ENCODE results near the gene AHNAK.

Gene AHNAK

DNA sequence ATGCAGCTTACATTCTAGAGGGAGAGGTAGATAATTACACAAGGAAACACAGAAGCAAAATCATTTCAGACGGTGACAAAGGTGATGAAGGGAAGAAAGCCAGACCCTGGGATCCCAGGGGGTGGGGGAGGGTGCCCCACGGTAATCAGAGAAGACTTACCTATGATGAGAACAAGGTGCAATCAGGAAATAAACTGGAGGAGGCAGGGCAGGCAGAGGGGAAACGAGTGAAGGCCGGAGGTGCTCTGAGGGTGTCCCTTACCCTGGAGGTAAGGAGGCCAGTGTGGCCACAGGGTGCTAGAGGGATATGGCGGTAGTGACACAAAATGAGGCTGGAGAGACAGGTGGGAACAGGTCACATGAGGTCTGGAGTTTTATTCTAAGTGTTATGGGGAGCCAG lies 141.7 kb downstream of the AHNAK start:
- no peak for DNase-seq (ENCODE audit: low read depth)

- DNase-seq (ENCODE audit: low read depth), result no peak
Observed at GRCh38 chr11:62404435-62404834, 142.2 kb downstream of the AHNAK start.

GRCh38 chr11:62402960-62403730 lies 143.5 kb downstream of the AHNAK start:
- DNase-seq (ENCODE audit: low read depth), result no peak

DNA sequence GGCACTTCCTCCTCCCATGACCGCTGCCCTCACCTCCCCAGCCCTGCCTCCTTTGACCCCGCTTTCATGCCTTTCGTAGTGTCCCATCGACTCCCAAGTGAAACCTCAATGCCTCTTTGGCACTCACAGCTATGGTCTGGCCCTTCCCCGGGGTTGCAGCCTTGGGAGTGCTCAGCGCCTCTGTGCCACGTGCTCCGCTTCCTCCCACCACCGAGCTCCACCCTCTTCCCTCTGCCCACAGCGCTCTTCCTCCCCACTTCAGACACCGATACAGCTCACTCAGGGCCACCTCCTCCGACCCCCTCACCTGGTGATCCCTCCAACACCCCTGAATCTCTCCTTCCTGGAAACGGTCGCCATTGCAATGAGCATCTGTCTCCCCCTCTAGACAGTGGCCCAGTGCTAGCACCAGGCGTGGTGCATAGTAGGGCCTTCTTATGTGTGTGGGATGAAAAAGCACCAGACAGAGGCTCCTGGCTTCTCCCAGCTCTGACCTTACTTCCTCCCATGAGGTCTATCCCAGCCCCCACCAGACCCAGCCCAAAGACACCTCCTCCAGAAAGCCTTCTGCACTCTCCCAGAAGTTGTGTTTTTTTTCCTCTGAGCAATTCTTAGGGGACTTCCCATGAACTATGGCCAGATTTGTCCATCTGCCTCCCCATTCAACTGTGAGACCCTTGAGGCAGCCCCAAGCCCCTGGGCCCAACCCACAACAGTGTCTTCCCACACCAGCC lies 144.2 kb downstream of the AHNAK start:
- DNase-seq (ENCODE audit: low read depth), result peak; percentile 45

DNA sequence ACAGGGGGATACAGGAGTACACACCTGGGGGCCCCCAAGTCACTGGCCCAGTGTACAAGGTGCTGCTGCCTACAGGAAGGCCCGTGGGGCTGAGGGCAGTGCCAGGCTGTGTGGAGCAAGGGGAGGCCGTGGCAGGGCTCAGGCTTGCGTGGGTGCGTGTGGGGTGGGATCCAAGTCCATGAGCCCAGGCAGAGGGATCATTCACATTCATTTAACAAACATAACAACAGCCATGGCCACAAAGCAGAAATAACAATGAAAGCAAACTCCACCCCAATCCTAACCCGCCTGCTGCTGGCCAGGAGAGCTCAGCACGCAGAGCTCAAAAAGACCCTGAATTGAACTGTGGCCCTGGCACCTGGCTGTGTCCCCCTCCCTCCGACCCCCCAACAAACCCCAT lies 144.8 kb downstream of the AHNAK start:
- no peak for DNase-seq (ENCODE audit: low read depth)

GRCh38 chr11:62401356-62401755 lies 145.2 kb downstream of the AHNAK start:
- no peak for DNase-seq (ENCODE audit: low read depth)

DNA sequence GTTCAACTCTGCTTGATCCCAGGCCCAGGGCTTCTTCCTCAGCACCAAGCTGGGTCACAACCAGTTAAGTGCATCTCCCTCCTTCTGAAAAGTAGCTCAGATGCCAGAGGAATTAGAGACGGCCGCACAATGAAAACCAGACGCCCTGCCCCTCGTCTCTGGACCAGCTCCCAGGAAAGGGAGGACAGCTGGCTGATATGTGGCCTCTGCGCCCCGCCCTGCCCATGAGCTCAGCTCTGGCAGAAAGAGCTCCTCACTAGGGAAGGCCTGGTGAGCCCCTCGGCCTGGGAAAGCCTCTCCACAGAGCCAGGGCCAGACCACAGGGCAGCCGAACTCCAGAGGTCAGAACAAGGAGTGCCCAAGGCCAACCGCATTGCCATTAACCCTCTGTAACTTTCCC lies 145.8 kb downstream of the AHNAK start:
- no peak for DNase-seq (ENCODE audit: low read depth)

DNA sequence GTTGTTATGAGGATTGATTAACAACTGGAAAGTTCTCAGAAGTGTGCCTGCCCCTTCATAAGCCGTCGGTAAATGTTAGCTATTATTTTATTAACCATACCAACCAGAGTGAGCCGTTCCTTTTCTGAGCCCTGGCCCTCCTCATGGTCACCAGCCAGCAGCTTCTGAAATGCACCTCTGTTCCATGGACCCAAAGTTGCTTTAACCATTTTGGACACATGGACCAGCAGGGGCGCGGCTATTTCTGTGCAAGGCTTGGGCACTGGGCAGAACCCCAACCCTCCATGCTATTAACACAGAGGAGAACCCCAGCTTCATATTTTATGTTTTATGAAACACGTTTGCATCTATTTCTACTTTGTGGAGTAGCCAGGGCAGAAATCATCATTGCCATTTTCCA lies 146.3 kb downstream of the AHNAK start:
- no peak for DNase-seq (ENCODE audit: low read depth)

DNA sequence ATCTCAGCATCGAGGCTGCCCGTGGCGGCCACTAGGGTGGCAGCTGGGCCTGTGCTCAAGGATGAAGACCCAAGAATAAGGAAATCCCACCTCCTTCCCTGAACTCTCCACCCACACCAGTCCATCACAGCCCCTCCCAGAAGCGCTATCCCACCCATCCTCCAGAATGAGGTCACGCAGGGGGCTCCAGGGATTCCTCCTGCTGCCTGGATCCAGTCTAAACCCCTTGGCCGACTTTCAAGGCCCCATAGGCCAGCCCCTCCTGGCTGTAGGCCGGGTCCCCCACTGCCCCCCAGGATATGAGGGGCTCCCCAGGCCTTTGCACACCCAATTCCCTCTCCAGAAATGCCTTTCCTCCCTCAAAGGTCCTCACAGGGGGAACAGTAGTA lies 146.7 kb downstream of the AHNAK start:
- no peak for DNase-seq (ENCODE audit: low read depth)

DNA sequence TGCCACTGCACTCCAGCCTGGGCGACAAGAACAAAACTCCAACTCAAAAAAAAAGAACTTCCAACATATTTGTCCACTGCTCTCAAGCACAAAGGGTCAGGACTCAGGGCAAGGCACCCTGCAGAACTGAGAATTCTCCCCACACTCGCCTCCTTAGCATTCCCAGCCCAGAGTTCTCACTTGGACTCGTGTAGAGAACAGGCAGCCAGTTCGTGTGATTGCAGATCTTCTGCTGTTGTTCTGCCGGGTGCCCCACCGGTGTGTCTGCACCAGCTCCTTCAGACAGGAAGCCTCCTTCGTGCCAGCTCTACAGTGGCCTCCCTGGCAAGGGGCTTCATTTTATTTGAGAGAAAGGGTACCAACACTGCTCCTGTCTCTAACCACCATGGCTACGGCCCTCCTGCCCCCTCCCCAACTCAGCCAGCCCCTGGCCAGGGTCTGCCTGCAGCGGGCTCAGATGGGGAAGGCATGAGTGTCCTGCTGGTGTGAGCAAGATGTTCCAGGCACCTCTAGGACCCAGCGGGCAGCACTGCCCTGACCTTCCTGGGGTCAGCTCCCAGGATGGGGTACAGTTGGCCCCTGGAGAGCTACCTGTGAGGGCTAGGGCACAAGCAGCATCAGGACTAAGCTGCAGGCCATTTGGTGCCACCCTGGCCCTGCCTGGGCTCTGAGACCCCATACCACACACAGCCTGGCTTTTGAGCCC lies 147.3 kb downstream of the AHNAK start:
- DNase-seq (ENCODE audit: low read depth), result no peak

GRCh38 chr11:62398011-62398994 lies 148.3 kb downstream of the AHNAK start:
- DNase-seq (ENCODE audit: low read depth), result no peak

- DNase-seq (ENCODE audit: low read depth), result no peak
Observed at GRCh38 chr11:62395885-62396551, 150.6 kb downstream of the AHNAK start.

DNA sequence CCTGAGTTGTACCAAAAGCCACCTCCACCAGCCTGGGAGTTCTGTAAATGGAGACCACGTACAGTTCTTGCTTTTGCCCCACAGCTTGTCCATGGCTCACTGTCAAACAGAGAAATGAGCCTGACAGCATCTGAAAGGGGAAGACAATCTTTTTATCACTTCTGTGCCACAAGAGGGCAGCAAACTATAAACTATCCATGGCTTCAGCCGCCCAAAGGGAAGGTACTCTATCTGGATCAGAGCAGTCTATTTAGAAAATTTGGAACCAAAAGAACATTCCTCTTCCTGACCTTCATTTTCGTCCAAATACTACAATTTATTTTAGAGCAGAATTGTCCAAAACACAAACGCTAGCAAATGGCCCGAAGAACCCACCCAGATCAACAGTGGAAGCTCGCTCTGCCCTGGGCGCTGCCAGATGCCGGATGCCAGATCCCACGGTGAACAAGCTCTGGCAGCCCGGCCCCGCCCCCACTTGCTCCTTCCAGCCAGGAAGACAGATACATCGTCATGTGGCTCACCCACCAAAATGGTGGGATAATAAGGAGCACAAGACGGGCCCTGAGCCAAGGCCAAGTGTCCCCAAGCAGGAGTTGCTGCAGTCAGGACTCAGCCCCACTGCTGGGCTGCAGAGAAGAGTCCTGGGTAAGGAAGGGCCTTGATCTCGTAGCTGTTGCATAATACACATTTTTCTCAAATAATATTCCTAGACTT lies 151.6 kb downstream of the AHNAK start:
- DNase-seq (ENCODE audit: low read depth), result peak; percentile 24

GRCh38 chr11:62393735-62394134 lies 152.9 kb downstream of the AHNAK start:
- no peak for DNase-seq (ENCODE audit: low read depth)

- DNase-seq (ENCODE audit: low read depth), result no peak
Observed at GRCh38 chr11:62393061-62393611, 153.5 kb downstream of the AHNAK start.

GRCh38 chr11:62392506-62392905 lies 154.1 kb downstream of the AHNAK start:
- DNase-seq (ENCODE audit: low read depth), result no peak

DNA sequence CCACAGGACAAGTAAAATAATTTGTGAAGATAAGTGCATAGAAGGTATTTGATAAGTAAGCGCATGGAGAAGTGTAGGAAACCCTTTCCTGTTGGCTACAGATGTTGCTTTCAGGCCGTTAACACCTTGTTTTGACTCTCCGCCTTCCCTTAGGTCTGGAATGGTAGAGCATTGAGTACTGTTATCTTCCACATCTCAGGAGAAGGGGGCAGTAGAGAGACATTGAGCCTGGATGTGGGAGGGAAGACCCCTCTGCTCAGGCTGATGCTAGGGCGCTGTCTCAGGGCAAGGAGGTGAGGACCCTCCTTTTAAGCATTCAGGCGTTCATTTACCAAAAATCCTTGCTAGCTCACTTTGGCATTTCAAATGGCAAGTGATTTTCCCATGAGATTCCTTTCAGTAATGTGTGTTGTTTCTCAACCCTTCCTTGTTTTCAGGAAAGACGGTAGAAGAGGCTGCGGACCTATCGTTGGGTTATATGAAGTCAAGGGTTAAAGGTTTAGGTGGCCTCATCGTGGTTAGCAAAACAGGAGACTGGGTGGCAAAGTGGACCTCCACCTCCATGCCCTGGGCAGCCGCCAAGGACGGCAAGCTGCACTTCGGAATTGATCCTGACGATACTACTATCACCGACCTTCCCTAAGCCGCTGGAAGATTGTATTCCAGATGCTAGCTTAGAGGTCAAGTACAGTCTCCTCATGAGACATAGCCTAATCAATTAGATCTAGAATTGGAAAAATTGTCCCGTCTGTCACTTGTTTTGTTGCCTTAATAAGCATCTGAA lies 154.8 kb downstream of the AHNAK start:
- DNase-seq (ENCODE audit: low read depth), result no peak

DNA sequence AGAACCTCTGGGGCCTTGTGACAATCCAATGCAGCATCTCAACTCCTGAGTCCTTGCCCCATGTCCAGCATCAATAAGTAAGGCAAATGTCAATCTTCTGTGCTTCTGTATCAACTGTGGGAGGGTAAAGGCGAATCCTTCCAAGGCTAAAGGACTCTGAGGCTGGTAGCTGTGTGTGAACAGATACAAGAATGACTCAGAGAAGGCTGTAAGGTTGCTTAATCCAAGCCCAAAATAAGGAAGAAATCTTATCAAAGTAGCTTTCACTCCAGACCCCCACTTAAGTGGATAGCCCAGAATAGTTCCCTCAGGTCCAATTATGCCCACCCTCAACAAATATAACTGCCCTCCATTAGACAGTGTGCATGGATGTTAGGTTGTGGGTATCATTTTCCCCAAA lies 155.9 kb downstream of the AHNAK start:
- no peak for DNase-seq (ENCODE audit: low read depth)

DNA sequence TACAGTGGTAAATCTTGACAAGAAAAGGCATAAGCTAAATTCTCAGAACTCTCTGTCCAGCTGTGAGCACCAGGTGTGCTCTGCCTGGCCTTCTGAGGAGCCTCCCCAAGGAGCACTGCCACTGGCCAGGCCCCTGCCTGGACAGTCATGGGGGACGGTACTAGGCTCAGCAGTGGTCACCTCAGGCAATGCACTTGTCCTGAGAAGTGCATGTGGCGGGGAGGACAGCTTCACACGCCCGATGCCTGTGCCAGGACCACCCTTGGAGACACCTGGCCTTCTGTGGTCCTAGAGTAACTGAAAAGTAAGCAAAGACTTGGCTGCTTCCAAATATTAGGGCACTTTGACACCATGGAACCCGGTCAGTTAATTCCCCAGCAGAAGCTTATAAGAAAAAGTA lies 156.4 kb downstream of the AHNAK start:
- no peak for DNase-seq (ENCODE audit: low read depth)
